ENCODE data around the gene DNAJC21. TPM values are rescaled to one million over a fixed set of nuclear protein-coding genes. Genes with fewer than 3 reads are reported as not detected.

The DNAJC21 gene
- total RNA-seq, 2 experiments from 2014 or later: 58.6 to 59.3 TPM

- Mint-ChIP-seq H3K27me3 (ENCODE audit: low read depth) (no peaks in the 10 kb centered on the region), H3K9me3 (ENCODE audit: insufficient read depth) (no peaks in the 10 kb centered on the region), H3K27ac (peak overlapping the region; percentile 55), H3K4me1 (ENCODE audit: low read depth) (peaks cover 32% of the 10 kb centered on the region), H3K36me3 (ENCODE audit: low read depth) (peaks cover 51% of the 10 kb centered on the region), H3K4me3 (no peak overlapping the region)
- POLR2A ChIA-PET: interaction anchor here (2.2 kb wide), 1 partner anchor 9 kb away, joined by 18 read pairs; the partner anchor contains the start of genes BRIX1 and RAD1
- DNase-seq (peak; percentile 54), ATAC-seq (peak; percentile 92)
- CTCF ChIA-PET: interaction anchor here (0.6 to 1.3 kb wide), 4 partner anchors 9 to 326 kb away, joined by 3 read pairs; no protein-coding TSS in a partner anchor
Measured at GRCh38 chr5:34923694-34924461, 5.5 kb upstream of the DNAJC21 start.

- Mint-ChIP-seq H3K9me3 (ENCODE audit: insufficient read depth) (no peaks in the 10 kb centered on the region), H3K27me3 (ENCODE audit: low read depth) (no peaks in the 10 kb centered on the region), H3K4me3 (no peak overlapping the region), H3K4me1 (ENCODE audit: low read depth) (peaks cover 35% of the 10 kb centered on the region), H3K36me3 (ENCODE audit: low read depth) (peaks cover 54% of the 10 kb centered on the region), H3K27ac (peak overlapping the region; percentile 60)
- no peak for ATAC-seq
- POLR2A ChIA-PET: interaction anchor here (2.2 kb wide), 1 partner anchor 9 kb away, joined by 18 read pairs; the partner anchor contains the start of genes BRIX1 and RAD1
- CTCF ChIA-PET: interaction anchor here (1.0 kb wide), 1 partner anchor 10 kb away, joined by 3 read pairs; no protein-coding TSS in a partner anchor
- no peak for DNase-seq
Measured at GRCh38 chr5:34924462-34924765, 4.9 kb upstream of the DNAJC21 start.

DNA sequence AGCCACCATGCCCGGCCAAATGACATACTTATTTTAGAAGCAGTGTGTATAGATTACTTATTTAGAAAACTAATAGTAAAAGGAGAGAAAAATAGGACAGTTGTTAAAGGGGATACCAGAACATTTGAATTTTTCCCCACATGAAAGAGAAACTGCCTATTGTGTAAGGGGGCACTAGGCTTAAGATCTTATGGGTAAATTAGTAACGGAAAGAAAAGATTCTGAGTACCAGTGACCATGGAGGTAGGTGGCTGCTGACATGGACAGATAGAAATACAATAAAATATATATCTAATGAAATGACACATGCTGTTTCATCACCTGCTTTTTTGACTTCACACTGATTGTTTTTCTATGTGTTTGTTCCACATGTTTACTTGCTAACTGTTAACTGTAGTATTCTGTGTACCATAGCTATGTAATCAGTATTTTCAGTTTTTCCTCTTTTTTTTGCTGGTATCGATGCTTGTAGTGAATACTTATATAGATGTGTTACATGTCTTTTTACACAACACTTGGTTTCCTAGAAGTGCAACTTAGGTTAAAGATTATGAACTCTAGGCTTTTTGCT is 3.0 kb upstream of the DNAJC21 start:
- Mint-ChIP-seq H3K36me3 (ENCODE audit: low read depth) (peaks cover 47% of the 10 kb centered on the region), H3K27me3 (ENCODE audit: low read depth) (no peaks in the 10 kb centered on the region), H3K27ac (no peak overlapping the region), H3K9me3 (ENCODE audit: insufficient read depth) (no peaks in the 10 kb centered on the region), H3K4me3 (no peak overlapping the region), H3K4me1 (ENCODE audit: low read depth) (peaks cover 38% of the 10 kb centered on the region)
- DNase-seq: no peak
- POLR2A ChIA-PET: no interaction called here
- CTCF ChIA-PET: no interaction called here
- no peak for ATAC-seq

DNA sequence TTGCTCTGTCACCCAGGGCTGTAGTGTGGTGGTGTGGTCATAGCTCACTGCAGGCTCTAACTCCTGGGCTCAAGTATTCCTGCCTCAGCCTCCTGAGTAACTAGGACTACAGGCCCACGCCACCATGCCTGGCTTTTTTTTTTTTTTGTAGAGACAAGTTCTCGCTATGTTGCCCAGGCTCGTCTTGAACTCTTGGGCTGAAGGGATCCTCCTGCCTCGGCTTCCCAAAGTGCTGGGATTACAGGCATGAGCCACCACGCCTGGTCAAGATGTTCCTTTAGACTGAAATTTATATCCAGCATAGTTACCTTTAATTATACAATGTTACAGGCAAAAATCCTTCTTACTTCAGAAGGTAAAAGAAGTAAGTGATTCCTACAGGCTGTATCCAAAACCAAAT is 1.6 kb upstream of the DNAJC21 start:
- Mint-ChIP-seq H3K27me3 (ENCODE audit: low read depth) (no peaks in the 10 kb centered on the region), H3K36me3 (ENCODE audit: low read depth) (peaks cover 41% of the 10 kb centered on the region), H3K4me3 (no peak overlapping the region), H3K4me1 (ENCODE audit: low read depth) (peaks cover 41% of the 10 kb centered on the region), H3K27ac (no peak overlapping the region), H3K9me3 (ENCODE audit: insufficient read depth) (no peaks in the 10 kb centered on the region)
- DNase-seq (no peak), ATAC-seq (no peak)
- ChIA-PET POLR2A (interaction anchor here (3.4 kb wide), 1 partner anchor 12 kb away, joined by 72 read pairs; the partner anchor contains the start of genes BRIX1 and RAD1), CTCF (no interaction called here)

DNA sequence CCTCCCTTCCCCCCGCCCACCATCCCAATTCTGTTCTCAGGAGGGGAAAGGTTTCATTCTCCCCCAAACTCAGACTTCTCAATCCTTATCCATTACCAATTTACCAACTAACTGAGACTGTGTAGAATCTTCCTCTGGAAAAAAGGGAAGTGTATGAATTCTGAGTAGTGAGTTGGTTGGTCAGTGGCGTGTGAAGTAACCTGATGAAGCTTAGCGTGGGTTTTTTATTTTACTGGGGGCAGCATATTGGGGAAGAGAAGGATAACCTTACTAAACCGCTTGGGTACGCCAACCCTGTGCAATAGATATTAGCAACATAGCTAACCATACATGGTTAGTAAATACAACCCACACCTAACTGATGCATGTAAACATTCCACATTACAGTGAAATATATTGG is 1.1 kb upstream of the DNAJC21 start:
- ATAC-seq: no peak
- no peak overlapping the region for H3K27ac Mint-ChIP-seq
- POLR2A ChIA-PET: interaction anchor here (2.3 to 3.4 kb wide), 2 partner anchors 12 to 17 kb away, joined by 7 to 72 read pairs; partner anchors contain the start of genes BRIX1 and RAD1
- no peaks in the 10 kb centered on the region for H3K9me3 Mint-ChIP-seq (ENCODE audit: insufficient read depth)
- H3K4me3 Mint-ChIP-seq: no peak overlapping the region
- peaks cover 39% of the 10 kb centered on the region for H3K4me1 Mint-ChIP-seq (ENCODE audit: low read depth)
- DNase-seq: no peak
- peaks cover 39% of the 10 kb centered on the region for H3K36me3 Mint-ChIP-seq (ENCODE audit: low read depth)
- no peaks in the 10 kb centered on the region for H3K27me3 Mint-ChIP-seq (ENCODE audit: low read depth)
- CTCF ChIA-PET: interaction anchor here (1.8 to 2.4 kb wide), 2 partner anchors 9 to 12 kb away, joined by 6 to 29 read pairs; partner anchors contain the start of genes BRIX1 and RAD1

GRCh38 chr5:34929720-34930461 is 532 bp downstream of the DNAJC21 start:
- ChIA-PET CTCF (interaction anchor here (0.8 to 2.4 kb wide), 7 partner anchors 10 to 933 kb away, joined by 3 to 29 read pairs (median 4); partner anchors contain the start of genes BRIX1 and RAD1), POLR2A (interaction anchor here (0.6 to 3.4 kb wide), 11 partner anchors 9 to 1221 kb away, joined by 3 to 72 read pairs (median 4); partner anchors contain the start of genes BRIX1, LMBRD2, RAD1 and TTC23L)
- H3K4me1 Mint-ChIP-seq (ENCODE audit: low read depth): peaks cover 32% of the 10 kb centered on the region
- peak overlapping the region; percentile 97 for H3K27ac Mint-ChIP-seq
- H3K9me3 Mint-ChIP-seq (ENCODE audit: insufficient read depth): no peaks in the 10 kb centered on the region
- ATAC-seq (peak; percentile 73), DNase-seq (peak; percentile 83)
- peaks cover 35% of the 10 kb centered on the region for H3K36me3 Mint-ChIP-seq (ENCODE audit: low read depth)
- peak overlapping the region; percentile 96 for H3K4me3 Mint-ChIP-seq
- H3K27me3 Mint-ChIP-seq (ENCODE audit: low read depth): no peaks in the 10 kb centered on the region

- POLR2A ChIA-PET: interaction anchor here (1.4 to 3.4 kb wide), 5 partner anchors 9 to 91 kb away, joined by 3 to 72 read pairs (median 8); partner anchors contain the start of genes BRIX1, RAD1 and TTC23L
- ATAC-seq (no peak), DNase-seq (no peak)
- peaks cover 35% of the 10 kb centered on the region for H3K36me3 Mint-ChIP-seq (ENCODE audit: low read depth)
- CTCF ChIA-PET: interaction anchor here (0.8 to 2.4 kb wide), 5 partner anchors 11 to 407 kb away, joined by 3 to 29 read pairs (median 4); partner anchors contain the start of genes BRIX1 and RAD1
- peaks cover 32% of the 10 kb centered on the region for H3K4me1 Mint-ChIP-seq (ENCODE audit: low read depth)
- no peaks in the 10 kb centered on the region for H3K9me3 Mint-ChIP-seq (ENCODE audit: insufficient read depth)
- peak overlapping the region; percentile 96 for H3K4me3 Mint-ChIP-seq
- peak overlapping the region; percentile 97 for H3K27ac Mint-ChIP-seq
- H3K27me3 Mint-ChIP-seq (ENCODE audit: low read depth): no peaks in the 10 kb centered on the region
Measured at GRCh38 chr5:34930462-34930844, 1.1 kb downstream of the DNAJC21 start.

- POLR2A ChIA-PET: interaction anchor here (1.4 to 2.3 kb wide), 3 partner anchors 10 to 92 kb away, joined by 3 to 8 read pairs (median 7); partner anchors contain the start of gene TTC23L
- DNase-seq: no peak
- Mint-ChIP-seq H3K4me1 (ENCODE audit: low read depth) (peaks cover 32% of the 10 kb centered on the region), H3K27me3 (ENCODE audit: low read depth) (no peaks in the 10 kb centered on the region), H3K4me3 (peak overlapping the region; percentile 96), H3K9me3 (ENCODE audit: insufficient read depth) (no peaks in the 10 kb centered on the region), H3K36me3 (ENCODE audit: low read depth) (peaks cover 32% of the 10 kb centered on the region), H3K27ac (peak overlapping the region; percentile 97)
- CTCF ChIA-PET: interaction anchor here (1.6 to 2.4 kb wide), 2 partner anchors 15 to 407 kb away, joined by 4 to 29 read pairs; partner anchors contain the start of genes BRIX1 and RAD1
- no peak for ATAC-seq
Measured at GRCh38 chr5:34930870-34931269, 1.5 kb downstream of the DNAJC21 start.

GRCh38 chr5:34932947-34933346 is 3.6 kb downstream of the DNAJC21 start:
- Mint-ChIP-seq H3K36me3 (ENCODE audit: low read depth) (peaks cover 32% of the 10 kb centered on the region), H3K4me3 (no peak overlapping the region), H3K4me1 (ENCODE audit: low read depth) (peaks cover 30% of the 10 kb centered on the region), H3K9me3 (ENCODE audit: insufficient read depth) (no peaks in the 10 kb centered on the region), H3K27me3 (ENCODE audit: low read depth) (no peaks in the 10 kb centered on the region), H3K27ac (no peak overlapping the region)
- ATAC-seq: no peak
- ChIA-PET CTCF (no interaction called here), POLR2A (no interaction called here)
- no peak for DNase-seq

DNA sequence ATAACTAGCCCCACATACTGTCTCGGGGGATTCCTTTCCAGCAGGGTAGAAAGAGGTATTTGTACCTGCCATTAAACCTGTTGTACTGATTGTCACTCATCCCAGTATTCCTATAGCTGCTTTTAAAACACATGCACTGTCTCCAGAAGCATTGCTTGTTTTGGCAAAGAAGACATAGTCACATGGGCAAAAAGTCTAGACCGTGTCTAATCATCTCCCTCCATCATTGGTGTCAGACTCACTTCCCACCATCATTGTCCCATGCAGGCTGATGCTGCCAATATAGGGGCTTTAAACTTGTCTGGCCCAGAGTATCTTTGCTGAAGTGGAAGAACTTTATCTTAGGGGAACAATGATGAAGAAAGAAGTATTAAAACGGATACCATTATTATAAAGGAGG is 12.6 kb downstream of the DNAJC21 start:
- ChIA-PET POLR2A (no interaction called here), CTCF (no interaction called here)
- Mint-ChIP-seq H3K36me3 (ENCODE audit: low read depth) (peaks cover 50% of the 10 kb centered on the region), H3K4me1 (ENCODE audit: low read depth) (no peaks in the 10 kb centered on the region), H3K9me3 (ENCODE audit: insufficient read depth) (no peaks in the 10 kb centered on the region), H3K27me3 (ENCODE audit: low read depth) (no peaks in the 10 kb centered on the region), H3K4me3 (no peak overlapping the region), H3K27ac (no peak overlapping the region)
- DNase-seq (no peak), ATAC-seq (no peak)

- Mint-ChIP-seq H3K27me3 (ENCODE audit: low read depth) (no peaks in the 10 kb centered on the region), H3K4me3 (no peak overlapping the region), H3K9me3 (ENCODE audit: insufficient read depth) (no peaks in the 10 kb centered on the region), H3K4me1 (ENCODE audit: low read depth) (no peaks in the 10 kb centered on the region), H3K36me3 (ENCODE audit: low read depth) (peaks cover 42% of the 10 kb centered on the region), H3K27ac (no peak overlapping the region)
- ChIA-PET POLR2A (interaction anchor here (1.2 to 1.8 kb wide), 2 partner anchors 14 to 15 kb away, joined by 4 to 7 read pairs; partner anchors contain the start of gene DNAJC21), CTCF (interaction anchor here (2.3 kb wide), 1 partner anchor 10 kb away, joined by 8 read pairs; no protein-coding TSS in a partner anchor)
- ATAC-seq (no peak), DNase-seq (no peak)
Measured at GRCh38 chr5:34944044-34944443, 14.7 kb downstream of the DNAJC21 start.

Data from activated CD8-positive, alpha-beta T cell treated with anti-CD3 and anti-CD28 coated beads, Interleukin-2, amount 10 ng/mL, durations not matched to agents 7 days and 5 days (primary cell).